GM12865 (cell line): ENCODE measurements around the gene CHST11.

Experiments
- DNase-seq: peaks from one replicate; pipeline ENCODE4 v3.0.0; 2010; ENCODE audit warnings: low read depth
- H3K4me3 ChIP-seq: 2 replicates; pipeline ENCODE4 v1.5.1; 2011; ENCODE audit warnings: mild to moderate bottlenecking, low read depth, low read length, control low read depth
- TF ChIP-seq, protein P1 (sequence below): IDR thresholded peaks from 2 replicates; pipeline ENCODE4 v1.5.1; 2011; ENCODE audit warnings: low read length, control low read depth, low read depth, inconsistent platforms; ENCODE audit not compliant: insufficient read depth; ENCODE audit errors: missing control alignments

CHST11 gene

DNA sequence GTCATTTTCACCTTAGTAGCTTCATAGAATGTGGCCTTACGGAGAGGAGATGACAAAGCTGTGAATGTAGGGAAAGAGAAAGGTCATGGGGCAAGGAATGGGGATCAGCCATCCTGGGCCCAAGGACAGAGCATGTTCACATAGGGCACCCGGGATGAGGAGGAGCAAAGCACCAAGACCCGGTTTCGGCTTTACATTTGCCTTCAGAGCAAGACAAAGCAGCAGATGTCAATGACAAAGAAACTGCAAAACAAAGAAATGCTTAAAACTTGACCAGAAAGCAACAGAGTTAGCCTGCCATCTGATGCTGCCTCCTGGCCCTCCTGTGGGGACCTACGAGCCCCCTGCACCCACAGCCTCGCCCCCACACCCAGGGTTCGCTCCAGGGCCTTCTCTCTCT is 252.1 kb downstream of the CHST11 start:
- TF ChIP-seq, protein P1, sequence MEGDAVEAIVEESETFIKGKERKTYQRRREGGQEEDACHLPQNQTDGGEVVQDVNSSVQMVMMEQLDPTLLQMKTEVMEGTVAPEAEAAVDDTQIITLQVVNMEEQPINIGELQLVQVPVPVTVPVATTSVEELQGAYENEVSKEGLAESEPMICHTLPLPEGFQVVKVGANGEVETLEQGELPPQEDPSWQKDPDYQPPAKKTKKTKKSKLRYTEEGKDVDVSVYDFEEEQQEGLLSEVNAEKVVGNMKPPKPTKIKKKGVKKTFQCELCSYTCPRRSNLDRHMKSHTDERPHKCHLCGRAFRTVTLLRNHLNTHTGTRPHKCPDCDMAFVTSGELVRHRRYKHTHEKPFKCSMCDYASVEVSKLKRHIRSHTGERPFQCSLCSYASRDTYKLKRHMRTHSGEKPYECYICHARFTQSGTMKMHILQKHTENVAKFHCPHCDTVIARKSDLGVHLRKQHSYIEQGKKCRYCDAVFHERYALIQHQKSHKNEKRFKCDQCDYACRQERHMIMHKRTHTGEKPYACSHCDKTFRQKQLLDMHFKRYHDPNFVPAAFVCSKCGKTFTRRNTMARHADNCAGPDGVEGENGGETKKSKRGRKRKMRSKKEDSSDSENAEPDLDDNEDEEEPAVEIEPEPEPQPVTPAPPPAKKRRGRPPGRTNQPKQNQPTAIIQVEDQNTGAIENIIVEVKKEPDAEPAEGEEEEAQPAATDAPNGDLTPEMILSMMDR = no peak
- no peak for DNase-seq
- no peak overlapping the region for H3K4me3 ChIP-seq

DNA sequence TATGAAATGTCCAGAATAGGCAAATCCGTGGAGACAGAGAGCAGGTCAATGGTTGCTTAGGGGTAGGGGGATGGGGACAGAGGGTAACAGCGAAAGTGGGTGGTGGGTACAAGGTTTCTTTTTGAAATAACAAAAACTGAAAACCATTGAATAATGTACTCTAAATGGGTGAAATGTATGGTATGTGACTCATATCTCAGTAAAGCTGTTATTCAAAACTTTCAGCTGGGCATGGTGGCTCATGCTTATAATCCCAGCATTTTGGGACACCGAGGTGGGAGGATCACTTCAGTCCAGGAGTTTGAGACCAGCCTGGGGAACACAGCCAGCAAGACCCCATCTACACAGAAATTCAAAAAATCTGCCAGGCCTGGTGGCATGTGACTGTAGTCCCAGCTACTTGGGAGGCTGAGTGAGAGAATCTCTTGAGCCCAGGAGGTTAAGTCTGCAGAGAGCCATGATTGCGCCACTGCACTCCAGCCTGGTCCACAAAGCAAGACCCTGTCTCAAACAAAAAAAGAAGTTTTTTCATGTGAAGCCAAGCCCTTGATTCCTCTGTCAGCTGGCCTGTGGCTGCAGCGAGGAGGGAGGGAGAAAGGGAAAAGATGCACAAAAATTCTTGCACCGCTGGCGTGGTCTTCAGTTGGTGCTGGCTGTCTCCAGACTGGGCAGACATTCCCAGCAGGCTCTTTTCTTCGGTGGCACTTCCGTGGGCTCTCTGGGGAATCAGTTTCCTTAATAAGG is 253.1 kb downstream of the CHST11 start:
- TF ChIP-seq, protein P1 = no peak
- no peak for DNase-seq
- H3K4me3 ChIP-seq = no peak overlapping the region

DNA sequence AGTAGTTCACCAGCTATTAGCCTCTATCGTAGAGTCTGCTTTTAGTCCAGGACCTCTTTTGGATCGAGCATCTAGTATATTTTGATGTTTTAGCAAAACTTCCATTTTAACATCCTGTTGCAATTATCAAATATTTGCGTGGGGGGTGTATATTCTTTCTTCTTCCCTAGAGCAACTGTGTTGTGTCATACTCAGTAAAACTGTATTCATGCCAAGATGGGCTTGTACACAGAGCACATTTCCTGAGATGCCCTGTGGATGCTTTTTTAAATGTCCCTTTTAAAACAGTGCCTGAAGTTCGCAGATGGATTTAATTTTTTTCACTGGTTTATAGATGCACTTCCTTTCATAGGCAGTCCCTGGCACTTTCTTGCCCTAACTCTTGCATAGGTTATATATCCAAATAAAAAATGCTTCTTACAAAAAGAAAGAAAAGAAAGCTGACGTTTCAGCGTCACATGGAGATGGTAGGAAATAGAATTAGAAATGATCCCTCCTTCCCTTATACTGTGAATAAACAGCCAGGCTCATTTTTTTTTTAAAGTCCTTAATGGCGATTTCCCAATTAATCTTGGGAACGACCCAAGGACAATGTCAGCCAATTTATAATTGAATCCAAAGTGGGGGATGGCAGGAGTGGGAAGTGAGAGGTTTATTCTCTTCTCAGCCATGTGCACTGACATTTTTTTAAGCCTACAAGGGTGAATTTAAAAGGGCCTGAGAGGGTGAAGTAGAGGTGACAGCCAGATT is 254.4 kb downstream of the CHST11 start:
- TF ChIP-seq, protein P1 = no peak
- no peak for DNase-seq

DNA sequence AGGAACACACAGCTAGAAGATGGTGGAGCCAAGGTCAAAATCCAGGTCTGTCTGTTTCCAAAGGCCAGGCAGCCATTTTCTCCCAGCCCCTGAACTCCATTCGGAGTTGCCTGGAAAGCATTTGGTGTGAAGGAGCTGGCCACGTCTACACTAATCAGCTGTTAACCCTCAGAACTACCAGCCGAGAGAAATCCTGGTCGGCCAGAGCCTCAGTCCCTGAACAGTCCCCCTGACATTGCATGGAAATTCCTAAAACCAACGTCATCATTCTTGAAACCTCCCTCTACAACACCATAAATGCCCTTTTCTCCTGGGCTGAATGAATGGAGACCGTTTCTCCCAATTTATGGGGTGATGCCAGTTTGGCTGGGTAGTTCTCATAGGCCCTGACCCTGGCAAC is 255.7 kb downstream of the CHST11 start:
- TF ChIP-seq, protein P1 = no peak
- H3K4me3 ChIP-seq = no peak overlapping the region
- DNase-seq = no peak

More for the DNA sequence above, 254.4 kb downstream of the CHST11 start:
- H3K4me3 ChIP-seq = no peak overlapping the region

DNA sequence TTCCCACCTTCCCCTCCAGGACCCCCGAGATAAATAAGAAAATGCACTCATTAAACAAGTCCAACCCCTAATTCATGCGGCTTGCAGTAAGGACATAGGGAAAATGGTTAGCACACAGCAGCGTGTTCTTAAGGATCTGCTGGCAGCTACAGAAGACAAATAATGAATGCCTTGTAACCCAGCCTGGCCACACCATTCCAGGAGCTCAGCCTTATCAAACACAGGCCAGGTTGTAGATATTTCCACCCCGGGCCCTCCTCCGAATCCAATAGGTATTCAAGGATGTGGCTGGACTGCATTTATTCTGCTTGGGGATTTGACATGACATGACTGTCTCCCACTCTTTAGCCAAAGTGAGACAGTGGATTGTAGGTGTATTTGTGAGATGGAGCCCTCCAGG is 256.2 kb downstream of the CHST11 start:
- TF ChIP-seq, protein P1 = no peak
- no peak overlapping the region for H3K4me3 ChIP-seq
- no peak for DNase-seq

DNA sequence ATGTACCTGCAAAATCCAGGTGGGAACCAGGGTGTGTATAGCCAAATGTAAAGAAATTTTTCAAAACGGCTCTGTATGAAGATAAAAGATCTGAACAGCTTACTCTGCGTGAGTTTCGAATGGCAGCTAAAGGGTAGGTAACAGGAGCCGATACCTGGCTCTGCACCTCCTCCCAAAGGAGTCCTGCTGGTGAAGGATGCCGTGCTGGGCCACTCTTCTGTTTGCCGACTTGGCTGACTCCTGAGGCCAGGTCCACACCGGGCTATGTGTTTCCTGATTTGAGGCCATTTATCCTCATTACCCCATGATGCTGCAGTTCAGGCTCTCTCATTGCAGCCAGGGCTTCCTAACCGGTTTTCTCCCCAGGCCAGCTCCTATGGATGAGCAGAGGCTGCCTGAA is 256.7 kb downstream of the CHST11 start:
- TF ChIP-seq, protein P1 = no peak
- DNase-seq = no peak
- H3K4me3 ChIP-seq = no peak overlapping the region

DNA sequence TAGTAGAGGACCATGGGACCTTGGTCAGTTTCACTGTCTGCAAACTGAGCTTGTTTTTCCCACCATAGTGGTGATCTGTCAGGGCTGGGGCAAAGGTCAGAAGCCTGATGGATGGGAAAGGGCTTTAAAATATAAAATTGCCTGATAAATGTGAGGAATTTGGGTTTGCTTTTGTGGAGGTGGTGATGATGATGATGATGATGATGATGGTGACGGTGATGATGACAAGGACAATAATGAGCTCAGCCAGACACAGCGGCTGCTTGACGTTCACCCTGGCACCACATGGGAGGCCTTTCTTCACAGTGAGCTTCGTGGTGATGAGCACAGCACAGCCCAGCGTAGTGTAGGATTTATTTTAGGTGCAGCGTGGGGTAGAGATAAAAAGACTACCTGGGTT is 257.6 kb downstream of the CHST11 start:
- no peak overlapping the region for H3K4me3 ChIP-seq
- TF ChIP-seq, protein P1 = no peak
- no peak for DNase-seq
